GM13976 (cell line): ENCODE data around the gene HAUS6.

Source experiments
- DNase-seq: peaks from one replicate; pipeline ENCODE4 v3.0.0; 2012; ENCODE audit warnings: low spot score
- CTCF ChIP-seq: IDR thresholded peaks from 2 replicates; pipeline ENCODE4 v1.5.1; 2012; ENCODE audit warnings: borderline replicate concordance, mild to moderate bottlenecking; ENCODE audit not compliant: insufficient read depth; ENCODE audit errors: extremely low read depth, missing control alignments, control extremely low read depth
- in situ Hi-C: fragments of 300-500 bp; cut with MboI; formaldehyde crosslinking; loops from one replicate; pipeline ENCODE4 v1.12.0; 2022; ENCODE audit warnings: low sequenced_read_pairs, mixed read lengths, inconsistent platforms; ENCODE audit not compliant: unreplicated experiment

Gene HAUS6

GRCh38 chr9:19032406-19032805 is 70.3 kb downstream of the HAUS6 start:
- in situ Hi-C loops, result loop anchor here (25.0 kb wide), 1 partner anchor 1220 kb away; no protein-coding TSS in a partner anchor
- no peak for DNase-seq

GRCh38 chr9:19030899-19031298 is 71.8 kb downstream of the HAUS6 start:
- DNase-seq, result no peak
- TF ChIP-seq CTCF, result no peak
- in situ Hi-C loops, result loop anchor here (25.0 kb wide), 1 partner anchor 1219 kb away; no protein-coding TSS in a partner anchor

More at GRCh38 chr9:19032406-19032805, 70.3 kb downstream of the HAUS6 start:
- no peak for TF ChIP-seq CTCF

- in situ Hi-C loops, result loop anchor here (10.0 to 25.0 kb wide), 2 partner anchors 764 to 1217 kb away; no protein-coding TSS in a partner anchor
Measured at GRCh38 chr9:19028835-19029451, 73.8 kb downstream of the HAUS6 start.

GRCh38 chr9:19027825-19028224 is 74.9 kb downstream of the HAUS6 start:
- TF ChIP-seq CTCF, result no peak
- in situ Hi-C loops, result loop anchor here (10.0 to 25.0 kb wide), 2 partner anchors 763 to 1216 kb away; no protein-coding TSS in a partner anchor
- DNase-seq, result no peak

More at GRCh38 chr9:19028835-19029451, 73.8 kb downstream of the HAUS6 start:
- DNase-seq, result peak; percentile 80
- peak; percentile 61 for TF ChIP-seq CTCF

- TF ChIP-seq CTCF, result no peak
- in situ Hi-C loops, result loop anchor here (10.0 to 25.0 kb wide), 2 partner anchors 762 to 1214 kb away; no protein-coding TSS in a partner anchor
- no peak for DNase-seq
Measured at GRCh38 chr9:19026375-19026774, 76.3 kb downstream of the HAUS6 start.

GRCh38 chr9:19023078-19023477 is 79.6 kb downstream of the HAUS6 start:
- DNase-seq, result no peak
- in situ Hi-C loops, result loop anchor here (10.0 kb wide), 1 partner anchor 758 kb away; no protein-coding TSS in a partner anchor
- TF ChIP-seq CTCF, result no peak
